Measurements from ENCODE around the gene ACBD4.

The ACBD4 gene

GRCh38 chr17:45135192-45135977, at the start of gene ACBD4:
Gene ACBD4 (plus strand): TSS chr17:45135687. CDS start chr17:45136145, 458 bp downstream.
- peak; percentile 95 to 98 for DNase-seq (ENCODE audit: extremely low read depth in 1 of 2, low read depth in 1 of 2)

GRCh38 chr17:45086391-45086790, 49.1 kb upstream of the ACBD4 start:
- no peak for DNase-seq (ENCODE audit: extremely low read depth in 1 of 2, low read depth in 1 of 2)

GRCh38 chr17:45086865-45087503, 48.5 kb upstream of the ACBD4 start:
- DNase-seq (ENCODE audit: extremely low read depth in 1 of 2, low read depth in 1 of 2) = no peak

GRCh38 chr17:45087504-45087975, 47.9 kb upstream of the ACBD4 start:
- no peak for DNase-seq (ENCODE audit: extremely low read depth in 1 of 2, low read depth in 1 of 2)

- DNase-seq (ENCODE audit: extremely low read depth in 1 of 2, low read depth in 1 of 2) = no peak
Measured at GRCh38 chr17:45087978-45088377, 47.5 kb upstream of the ACBD4 start.

- DNase-seq (ENCODE audit: extremely low read depth in 1 of 2, low read depth in 1 of 2) = no peak
Measured at GRCh38 chr17:45088741-45089140, 46.7 kb upstream of the ACBD4 start.

- no peak for DNase-seq (ENCODE audit: extremely low read depth in 1 of 2, low read depth in 1 of 2)
Measured at GRCh38 chr17:45090711-45091110, 44.8 kb upstream of the ACBD4 start.

- no peak for DNase-seq (ENCODE audit: extremely low read depth in 1 of 2, low read depth in 1 of 2)
Measured at GRCh38 chr17:45091778-45092425, 43.6 kb upstream of the ACBD4 start.

- no peak for DNase-seq (ENCODE audit: extremely low read depth in 1 of 2, low read depth in 1 of 2)
Measured at GRCh38 chr17:45092911-45093430, 42.5 kb upstream of the ACBD4 start.

- DNase-seq (ENCODE audit: extremely low read depth in 1 of 2, low read depth in 1 of 2) = no peak
Measured at GRCh38 chr17:45093444-45094110, 41.9 kb upstream of the ACBD4 start.

GRCh38 chr17:45096141-45096540, 39.3 kb upstream of the ACBD4 start:
- no peak for DNase-seq (ENCODE audit: extremely low read depth in 1 of 2, low read depth in 1 of 2)

GRCh38 chr17:45096926-45097325, 38.6 kb upstream of the ACBD4 start:
- DNase-seq (ENCODE audit: extremely low read depth in 1 of 2, low read depth in 1 of 2) = no peak

- DNase-seq (ENCODE audit: extremely low read depth in 1 of 2, low read depth in 1 of 2) = no peak
Measured at GRCh38 chr17:45098081-45098868, 37.2 kb upstream of the ACBD4 start.

GRCh38 chr17:45098869-45099616, 36.4 kb upstream of the ACBD4 start:
- DNase-seq (ENCODE audit: extremely low read depth in 1 of 2, low read depth in 1 of 2) = peak; percentile 46 to 60

- no peak for DNase-seq (ENCODE audit: extremely low read depth in 1 of 2, low read depth in 1 of 2)
Measured at GRCh38 chr17:45101546-45101882, 34.0 kb upstream of the ACBD4 start.

GRCh38 chr17:45101883-45102811, 33.3 kb upstream of the ACBD4 start:
- DNase-seq (ENCODE audit: extremely low read depth in 1 of 2, low read depth in 1 of 2) = no peak

GRCh38 chr17:45102856-45103255, 32.6 kb upstream of the ACBD4 start:
- DNase-seq (ENCODE audit: extremely low read depth in 1 of 2, low read depth in 1 of 2) = no peak

GRCh38 chr17:45103269-45103795, 32.2 kb upstream of the ACBD4 start:
- DNase-seq (ENCODE audit: extremely low read depth in 1 of 2, low read depth in 1 of 2) = no peak
